ENCODE results near the gene LTA4H. TPM values are rescaled to one million over a fixed set of nuclear protein-coding genes. Genes with fewer than 3 reads are reported as not detected.

LTA4H gene
- total RNA-seq, 3 donors from 2014 or later (not counting 1 experiment from before 2014, with no cell fraction given), result 43.1 to 51.9 (median 48.3) TPM

DNA sequence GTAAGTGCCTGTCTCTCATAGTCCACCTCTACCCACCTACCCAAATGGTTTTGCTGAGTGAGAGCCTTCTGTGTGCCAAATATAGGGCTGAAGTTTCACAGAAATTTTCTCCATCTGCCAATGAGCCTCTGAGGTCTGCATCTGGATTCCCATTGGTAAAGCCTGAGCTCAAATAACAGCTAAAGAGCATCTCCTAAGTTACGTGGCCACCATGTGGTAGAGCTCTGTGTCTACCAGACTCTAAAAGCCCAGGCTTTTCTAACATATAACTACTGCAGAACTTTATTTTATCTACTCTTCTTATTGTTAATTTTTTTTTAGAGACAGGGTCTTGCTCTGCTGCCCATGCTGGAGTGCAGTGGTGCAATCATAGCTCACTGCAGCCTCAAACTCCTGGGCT lies 76.3 kb downstream of the LTA4H start:
- intact Hi-C loops (cut with micrococcal nuclease), result no loop called here
- Mint-ChIP-seq H3K27me3 (ENCODE audit: low read depth in 2 of 2) (no peaks in the 10 kb centered on the region), H3K36me3 (no peaks in the 10 kb centered on the region), H3K27ac (no peak overlapping the region), H3K9me3 (no peaks in the 10 kb centered on the region), H3K4me3 (no peak overlapping the region), H3K4me1 (no peaks in the 10 kb centered on the region)
- DNase-seq, result peak in 1 of 2 donors; percentile 17
- Histone ChIP-seq H3K36me3 (ENCODE audit: control insufficient read depth, insufficient read depth, low read length) (no peaks in the 10 kb centered on the region), H3K27ac (ENCODE audit: low read length) (no peak overlapping the region), H3K4me3 (ENCODE audit: low read length) (no peak overlapping the region), H3K9me3 (ENCODE audit: control insufficient read depth, insufficient read depth, low read length) (no peaks in the 10 kb centered on the region), H3K27me3 (ENCODE audit: control insufficient read depth, insufficient read depth, low read length) (no peaks in the 10 kb centered on the region), H3K4me1 (ENCODE audit: control insufficient read depth, insufficient read depth, low read length) (no peaks in the 10 kb centered on the region)
- TF ChIP-seq CTCF (IDR thresholded peaks at IDR 0.05), result no peak
- WGBS (ENCODE audit: insufficient coverage), result 77% methylated on average over 1 of the region's 1 CpG
- ATAC-seq, result no peak

DNA sequence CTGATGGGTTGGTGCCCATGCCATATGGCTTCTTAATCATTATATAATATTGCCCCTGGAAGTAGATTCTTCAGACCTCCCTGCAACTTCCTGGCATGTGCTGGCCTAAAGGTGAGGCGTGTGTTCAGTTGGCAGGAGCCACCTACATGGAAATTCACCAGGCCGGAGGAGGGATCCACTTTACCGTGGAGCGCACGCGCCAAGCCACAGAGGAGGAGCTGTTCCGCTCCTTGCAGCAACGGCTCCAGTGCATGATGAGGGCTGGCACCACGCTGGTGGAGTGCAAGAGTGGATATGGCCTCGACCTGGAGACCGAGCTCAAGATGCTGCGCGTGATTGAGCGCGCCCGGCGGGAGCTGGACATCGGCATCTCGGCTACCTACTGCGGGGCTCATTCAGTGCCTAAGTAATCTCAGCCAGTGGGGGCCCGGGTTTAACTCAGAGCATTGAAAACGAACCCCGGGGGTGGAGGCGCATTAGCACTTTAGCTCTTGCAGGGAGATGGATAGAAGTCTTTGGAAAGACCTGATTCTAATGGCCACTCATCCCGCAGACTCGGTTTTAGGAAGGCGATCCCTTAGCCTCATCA lies 78.7 kb downstream of the LTA4H start:
- Histone ChIP-seq H3K27ac (ENCODE audit: low read length) (no peak overlapping the region), H3K4me1 (ENCODE audit: control insufficient read depth, insufficient read depth, low read length) (no peaks in the 10 kb centered on the region), H3K9me3 (ENCODE audit: control insufficient read depth, insufficient read depth, low read length) (no peaks in the 10 kb centered on the region), H3K36me3 (ENCODE audit: control insufficient read depth, insufficient read depth, low read length) (no peaks in the 10 kb centered on the region), H3K4me3 (ENCODE audit: low read length) (no peak overlapping the region), H3K27me3 (ENCODE audit: control insufficient read depth, insufficient read depth, low read length) (no peaks in the 10 kb centered on the region)
- no peak overlapping the region for H3K27ac Mint-ChIP-seq
- H3K9me3 Mint-ChIP-seq, result no peaks in the 10 kb centered on the region
- H3K4me1 Mint-ChIP-seq, result no peaks in the 10 kb centered on the region
- H3K4me3 Mint-ChIP-seq, result no peak overlapping the region
- ATAC-seq (no peak), DNase-seq (no peak)
- no peak for TF ChIP-seq CTCF (IDR thresholded peaks at IDR 0.05)
- WGBS (ENCODE audit: insufficient coverage), result 94% methylated on average over 27 of the region's 27 CpGs
- H3K27me3 Mint-ChIP-seq (ENCODE audit: low read depth in 2 of 2), result peaks cover 0 to 8% of the 10 kb centered on the region in 2 donors
- intact Hi-C loops (cut with micrococcal nuclease), result no loop called here
- H3K36me3 Mint-ChIP-seq, result no peaks in the 10 kb centered on the region

DNA sequence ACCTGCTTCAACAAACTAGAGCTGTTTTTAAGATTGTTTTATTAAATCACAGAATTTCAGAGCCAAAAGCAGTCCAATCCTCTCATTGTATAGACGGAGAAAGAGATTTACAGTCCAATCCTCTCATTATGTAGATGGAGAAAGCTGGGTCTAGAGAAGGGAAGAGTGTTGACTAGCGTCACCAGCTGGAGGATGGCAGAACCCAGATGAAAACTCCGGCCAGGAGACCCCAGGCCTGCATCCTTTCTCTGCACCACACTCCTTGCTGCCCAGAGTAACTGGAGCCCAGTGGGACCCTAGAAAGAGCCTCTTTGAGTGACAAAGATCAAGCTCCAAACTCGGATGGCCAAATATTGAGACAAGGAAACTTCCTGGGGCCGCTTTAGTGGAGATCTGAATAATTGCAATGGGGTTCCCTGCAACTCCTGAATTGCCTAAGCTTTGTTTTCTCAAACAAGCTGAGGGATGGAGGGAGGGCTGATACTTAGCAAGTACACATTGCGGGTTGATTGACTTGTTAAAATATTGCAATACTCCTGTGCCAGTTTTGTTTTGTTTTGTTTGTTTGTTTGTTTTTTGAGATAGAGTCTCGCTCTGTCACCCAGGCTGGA lies 79.7 kb downstream of the LTA4H start:
- H3K9me3 ChIP-seq (ENCODE audit: control insufficient read depth, insufficient read depth, low read length), result no peaks in the 10 kb centered on the region
- Mint-ChIP-seq H3K4me3 (no peak overlapping the region), H3K27me3 (ENCODE audit: low read depth in 2 of 2) (peaks cover 3 to 17% of the 10 kb centered on the region in 2 donors), H3K9me3 (no peaks in the 10 kb centered on the region), H3K4me1 (no peaks in the 10 kb centered on the region), H3K27ac (no peak overlapping the region), H3K36me3 (no peaks in the 10 kb centered on the region)
- H3K4me1 ChIP-seq (ENCODE audit: control insufficient read depth, insufficient read depth, low read length), result no peaks in the 10 kb centered on the region
- WGBS (ENCODE audit: insufficient coverage), result 93% methylated on average over 6 of the region's 7 CpGs
- H3K27me3 ChIP-seq (ENCODE audit: control insufficient read depth, insufficient read depth, low read length), result no peaks in the 10 kb centered on the region
- intact Hi-C loops (cut with micrococcal nuclease), result no loop called here
- no peak overlapping the region for H3K4me3 ChIP-seq (ENCODE audit: low read length)
- ATAC-seq, result no peak
- no peak for DNase-seq
- H3K27ac ChIP-seq (ENCODE audit: low read length), result no peak overlapping the region
- no peaks in the 10 kb centered on the region for H3K36me3 ChIP-seq (ENCODE audit: control insufficient read depth, insufficient read depth, low read length)
- TF ChIP-seq CTCF (IDR thresholded peaks at IDR 0.05), result no peak

DNA sequence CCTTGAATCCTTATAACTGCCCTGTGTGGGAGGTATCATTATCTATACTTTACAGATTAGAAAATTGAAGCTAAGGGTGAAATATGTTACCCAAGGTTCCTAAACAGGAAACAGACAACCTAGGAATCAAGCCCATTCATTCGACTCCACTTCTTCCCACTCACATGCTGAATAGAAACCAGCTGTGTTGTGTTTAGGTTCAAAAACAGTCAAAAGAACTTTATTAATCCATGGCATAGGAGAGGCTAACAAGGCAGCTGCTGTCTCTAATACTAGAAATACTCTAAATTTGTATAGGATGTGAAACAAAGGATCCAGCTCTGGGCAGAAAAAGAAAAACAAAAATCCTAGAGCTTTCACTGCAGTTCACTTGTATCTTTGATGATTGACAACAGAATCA lies 82.4 kb downstream of the LTA4H start:
- ATAC-seq (no peak), DNase-seq (no peak)
- no peaks in the 10 kb centered on the region for H3K36me3 ChIP-seq (ENCODE audit: control insufficient read depth, insufficient read depth, low read length)
- Mint-ChIP-seq H3K4me3 (no peak overlapping the region), H3K27me3 (ENCODE audit: low read depth in 2 of 2) (peaks cover 7 to 17% of the 10 kb centered on the region in 2 donors), H3K36me3 (no peaks in the 10 kb centered on the region), H3K4me1 (no peaks in the 10 kb centered on the region), H3K27ac (no peak overlapping the region), H3K9me3 (no peaks in the 10 kb centered on the region)
- no peak for TF ChIP-seq CTCF (IDR thresholded peaks at IDR 0.05)
- intact Hi-C loops (cut with micrococcal nuclease), result no loop called here
- no peak overlapping the region for H3K4me3 ChIP-seq (ENCODE audit: low read length)
- H3K27me3 ChIP-seq (ENCODE audit: control insufficient read depth, insufficient read depth, low read length), result no peaks in the 10 kb centered on the region
- H3K4me1 ChIP-seq (ENCODE audit: control insufficient read depth, insufficient read depth, low read length), result no peaks in the 10 kb centered on the region
- 100% methylated on average over 1 of the region's 1 CpG for WGBS (ENCODE audit: insufficient coverage)
- H3K27ac ChIP-seq (ENCODE audit: low read length), result no peak overlapping the region
- H3K9me3 ChIP-seq (ENCODE audit: control insufficient read depth, insufficient read depth, low read length), result no peaks in the 10 kb centered on the region
